ENCODE measurements around the gene THAP7. TPM values are rescaled to one million over a fixed set of nuclear protein-coding genes. Genes with fewer than 3 reads are reported as not detected.

Gene THAP7
- total and polyA plus RNA-seq, 8 donors: 14.7 to 26.3 (median 20.0) TPM

DNA sequence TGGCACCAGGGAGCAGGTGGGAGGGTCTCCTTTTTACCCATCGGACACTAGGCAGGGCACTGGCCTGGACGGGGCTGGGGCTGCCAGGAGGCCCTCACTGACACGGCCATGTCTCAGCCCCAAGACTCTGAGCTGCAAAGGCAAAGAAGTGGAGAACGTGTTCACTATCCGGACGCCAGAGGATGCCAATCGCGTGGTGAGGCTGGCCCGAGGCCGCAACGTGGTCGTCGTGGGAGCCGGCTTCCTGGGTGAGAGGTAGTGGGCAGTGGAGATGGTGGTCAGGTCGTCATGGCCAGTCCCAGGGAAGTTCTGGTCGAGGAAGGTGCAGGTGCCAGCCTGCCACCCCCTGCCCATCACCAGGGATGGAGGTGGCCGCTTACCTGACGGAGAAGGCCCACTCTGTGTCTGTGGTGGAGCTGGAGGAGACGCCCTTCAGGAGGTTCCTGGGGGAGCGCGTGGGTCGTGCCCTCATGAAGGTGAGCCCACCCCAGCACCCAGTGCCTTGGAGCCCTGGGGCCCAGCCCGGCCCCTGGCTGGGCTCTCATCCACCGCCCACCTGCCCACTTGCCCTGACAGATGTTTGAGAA is 25.5 kb downstream of the THAP7 start:
- no peak for ATAC-seq
- intact Hi-C loops (cut with DNase I): no loop called here
- H3K27me3 ChIP-seq: peaks cover 0 to 10% of the 10 kb centered on the region in 2 donors
- H3K4me3 ChIP-seq: no peak overlapping the region
- H3K36me3 ChIP-seq: no peaks in the 10 kb centered on the region
- peaks cover 0 to 7% of the 10 kb centered on the region in 2 donors for H3K9me3 ChIP-seq
- TF ChIP-seq, protein P1, sequence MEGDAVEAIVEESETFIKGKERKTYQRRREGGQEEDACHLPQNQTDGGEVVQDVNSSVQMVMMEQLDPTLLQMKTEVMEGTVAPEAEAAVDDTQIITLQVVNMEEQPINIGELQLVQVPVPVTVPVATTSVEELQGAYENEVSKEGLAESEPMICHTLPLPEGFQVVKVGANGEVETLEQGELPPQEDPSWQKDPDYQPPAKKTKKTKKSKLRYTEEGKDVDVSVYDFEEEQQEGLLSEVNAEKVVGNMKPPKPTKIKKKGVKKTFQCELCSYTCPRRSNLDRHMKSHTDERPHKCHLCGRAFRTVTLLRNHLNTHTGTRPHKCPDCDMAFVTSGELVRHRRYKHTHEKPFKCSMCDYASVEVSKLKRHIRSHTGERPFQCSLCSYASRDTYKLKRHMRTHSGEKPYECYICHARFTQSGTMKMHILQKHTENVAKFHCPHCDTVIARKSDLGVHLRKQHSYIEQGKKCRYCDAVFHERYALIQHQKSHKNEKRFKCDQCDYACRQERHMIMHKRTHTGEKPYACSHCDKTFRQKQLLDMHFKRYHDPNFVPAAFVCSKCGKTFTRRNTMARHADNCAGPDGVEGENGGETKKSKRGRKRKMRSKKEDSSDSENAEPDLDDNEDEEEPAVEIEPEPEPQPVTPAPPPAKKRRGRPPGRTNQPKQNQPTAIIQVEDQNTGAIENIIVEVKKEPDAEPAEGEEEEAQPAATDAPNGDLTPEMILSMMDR (IDR thresholded peaks at IDR 0.05): no peak
- H3K4me1 ChIP-seq: peaks cover 5 to 31% of the 10 kb centered on the region in 2 donors
- no peak overlapping the region for H3K27ac ChIP-seq
- peak in 1 of 4 donors; percentile 76 for DNase-seq

DNA sequence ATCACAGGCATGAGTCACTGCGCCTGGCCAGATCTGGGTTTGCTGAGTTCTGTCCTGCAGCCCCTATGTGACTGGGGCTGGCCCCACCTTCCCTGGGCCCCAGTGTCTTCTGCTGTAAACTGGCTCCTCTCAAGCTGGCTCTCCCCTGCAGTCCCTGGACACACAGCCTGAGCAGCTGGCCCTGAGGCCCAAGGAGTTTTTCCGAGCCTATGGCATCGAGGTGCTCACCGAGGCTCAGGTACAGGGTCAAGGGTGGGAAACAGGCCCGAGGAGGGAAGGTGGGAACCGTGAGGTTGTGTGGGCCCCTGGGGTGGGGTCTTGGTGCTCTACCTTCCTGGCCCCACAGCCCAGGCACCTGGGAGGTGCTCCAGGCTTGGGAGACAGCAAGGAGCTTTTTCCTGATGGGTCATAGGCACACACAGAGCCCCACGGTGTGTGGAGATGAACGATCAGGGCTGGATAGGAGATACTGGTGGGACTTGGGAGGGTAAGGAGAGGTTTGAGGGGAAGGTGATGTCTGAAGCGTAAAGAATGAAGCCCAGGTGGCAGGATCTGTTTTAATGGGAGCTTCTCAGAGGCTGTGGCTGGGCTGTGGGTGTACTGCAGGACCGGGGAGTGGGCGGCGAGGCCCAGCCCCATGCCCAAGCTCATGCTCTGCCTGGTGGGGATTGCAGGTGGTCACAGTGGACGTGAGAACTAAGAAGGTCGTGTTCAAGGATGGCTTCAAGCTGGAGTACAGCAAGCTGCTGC is 26.2 kb downstream of the THAP7 start:
- Histone ChIP-seq H3K27me3 (peaks cover 0 to 10% of the 10 kb centered on the region in 2 donors), H3K4me1 (peaks cover 0 to 25% of the 10 kb centered on the region in 2 donors), H3K36me3 (no peaks in the 10 kb centered on the region), H3K4me3 (no peak overlapping the region), H3K9me3 (peaks cover 0 to 7% of the 10 kb centered on the region in 2 donors), H3K27ac (no peak overlapping the region)
- intact Hi-C loops (cut with DNase I): no loop called here
- ATAC-seq (no peak), DNase-seq (peak in 1 of 4 donors; percentile 34)
- TF ChIP-seq, protein P1 (IDR thresholded peaks at IDR 0.05): no peak

DNA sequence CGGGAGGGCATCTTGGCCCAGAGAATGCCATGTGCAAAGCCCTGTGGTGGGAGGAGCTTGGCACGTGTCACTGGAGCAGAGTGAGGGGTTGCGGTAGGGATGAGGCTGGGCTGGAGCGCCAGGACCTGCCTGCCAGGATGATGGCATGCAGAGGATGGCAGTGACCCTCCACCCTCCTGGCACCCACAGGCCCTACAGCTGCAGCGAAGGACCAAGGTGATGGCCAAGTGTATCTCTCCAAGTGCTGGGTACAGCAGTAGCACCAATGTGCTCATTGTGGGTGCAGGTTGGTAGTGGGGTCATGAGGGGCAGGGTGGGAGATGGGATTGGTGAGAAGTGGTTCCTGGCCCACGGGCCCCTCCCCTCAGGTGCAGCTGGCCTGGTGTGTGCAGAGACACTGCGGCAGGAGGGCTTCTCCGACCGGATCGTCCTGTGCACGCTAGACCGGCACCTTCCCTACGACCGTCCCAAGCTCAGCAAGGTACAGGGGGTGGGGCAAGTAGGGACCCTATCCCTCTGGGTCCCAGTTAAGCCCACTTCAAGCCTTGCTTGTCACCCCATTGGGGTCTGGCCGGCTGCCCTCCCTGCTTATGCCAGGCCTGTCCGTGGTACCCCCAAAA is 27.5 kb downstream of the THAP7 start:
- Histone ChIP-seq H3K9me3 (peaks cover 0 to 7% of the 10 kb centered on the region in 2 donors), H3K27me3 (peaks cover 0 to 10% of the 10 kb centered on the region in 2 donors), H3K27ac (no peak overlapping the region), H3K4me1 (peaks cover 0 to 12% of the 10 kb centered on the region in 2 donors), H3K4me3 (no peak overlapping the region), H3K36me3 (no peaks in the 10 kb centered on the region)
- DNase-seq: peak in 1 of 4 donors; percentile 74
- TF ChIP-seq, protein P1 (IDR thresholded peaks at IDR 0.05): no peak
- intact Hi-C loops (cut with DNase I): no loop called here
- no peak for ATAC-seq

DNA sequence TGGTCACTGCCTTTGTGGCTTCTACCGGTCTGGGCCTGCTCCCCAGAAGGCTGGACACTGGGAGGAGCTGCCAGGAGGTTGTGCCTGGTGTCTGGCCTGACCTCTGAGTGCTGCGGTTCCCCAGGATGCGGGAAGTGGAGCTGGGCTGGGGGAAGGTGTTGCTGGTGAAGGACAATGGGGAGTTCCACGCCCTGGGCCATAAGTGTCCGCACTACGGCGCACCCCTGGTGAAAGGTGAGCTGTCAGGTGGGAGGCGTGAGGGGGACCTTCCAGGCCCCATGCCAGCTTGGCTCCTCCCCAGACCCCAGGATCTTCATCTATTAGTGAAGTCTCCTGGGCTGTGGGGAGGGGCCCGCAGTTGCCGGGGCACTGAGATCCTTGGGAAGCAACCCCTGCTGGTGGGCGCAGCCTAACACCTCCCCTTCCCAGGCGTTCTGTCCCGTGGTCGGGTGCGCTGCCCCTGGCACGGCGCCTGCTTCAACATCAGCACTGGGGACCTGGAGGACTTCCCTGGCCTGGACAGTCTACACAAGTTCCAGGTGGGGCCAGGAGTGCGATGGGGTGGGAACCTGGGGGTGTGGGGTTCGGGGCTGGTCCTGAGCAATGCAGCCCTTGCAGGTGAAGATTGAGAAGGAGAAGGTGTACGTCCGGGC is 28.2 kb downstream of the THAP7 start:
- no peak overlapping the region for H3K27ac ChIP-seq
- peaks cover 0 to 6% of the 10 kb centered on the region in 2 donors for H3K9me3 ChIP-seq
- intact Hi-C loops (cut with DNase I): no loop called here
- no peaks in the 10 kb centered on the region for H3K36me3 ChIP-seq
- H3K27me3 ChIP-seq: peaks cover 0 to 10% of the 10 kb centered on the region in 2 donors
- peaks cover 0 to 11% of the 10 kb centered on the region in 2 donors for H3K4me1 ChIP-seq
- TF ChIP-seq, protein P1 (IDR thresholded peaks at IDR 0.05): no peak
- DNase-seq (peak in 1 of 4 donors; percentile 72), ATAC-seq (no peak)
- H3K4me3 ChIP-seq: no peak overlapping the region
